Medulla oblongata (tissue), 1 donor: ENCODE results near the gene COX4I1.
"Not testable (repeated sequence)": the region's sequence is repeated elsewhere in the genome, so short reads cannot be mapped to it uniquely, and the experiment has no call there.

Experiments
- DNase-seq: peaks from one replicate; pipeline ENCODE4 v3.0.0-alpha.2; 2015; ENCODE audit errors: extremely low spot score

Gene COX4I1

DNA sequence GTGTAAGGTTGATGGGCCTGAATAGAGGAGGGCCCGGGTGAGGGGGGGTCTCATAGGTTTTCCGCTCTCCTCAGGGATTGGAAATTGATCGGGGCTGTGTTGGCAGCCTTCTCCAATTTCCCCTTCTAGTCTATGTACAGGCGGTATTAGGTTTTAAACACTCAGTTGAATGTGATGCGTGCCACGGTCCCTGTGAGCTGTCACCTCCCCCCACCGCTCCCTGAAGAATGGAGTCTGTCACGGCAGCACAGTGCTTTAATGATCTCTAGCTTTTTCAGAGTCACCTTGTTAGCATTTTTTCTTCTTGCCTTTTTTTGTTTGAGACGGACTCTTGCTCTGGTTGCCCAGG lies 800 bp downstream of the COX4I1 start:
- DNase-seq, result no peak

DNA sequence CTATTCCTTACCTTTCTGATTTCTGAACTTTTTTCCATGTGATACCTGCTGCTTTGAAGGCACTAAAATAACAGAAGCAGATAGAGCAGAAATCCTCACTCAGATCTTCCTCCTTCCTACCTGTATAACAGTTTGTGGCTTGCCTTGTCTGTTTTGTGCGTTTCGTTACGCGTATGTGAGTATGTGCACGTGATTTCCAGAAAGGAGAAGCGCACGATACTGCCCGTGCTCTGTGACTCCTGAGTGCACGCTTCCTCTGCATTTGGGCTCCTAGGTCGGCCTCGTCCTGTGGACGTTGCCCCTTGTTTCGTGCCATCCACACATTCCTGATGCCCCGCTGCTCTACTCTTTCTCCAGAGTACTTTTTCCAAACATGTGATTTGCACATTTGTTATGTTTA lies 4.1 kb downstream of the COX4I1 start:
- DNase-seq, result no peak

DNA sequence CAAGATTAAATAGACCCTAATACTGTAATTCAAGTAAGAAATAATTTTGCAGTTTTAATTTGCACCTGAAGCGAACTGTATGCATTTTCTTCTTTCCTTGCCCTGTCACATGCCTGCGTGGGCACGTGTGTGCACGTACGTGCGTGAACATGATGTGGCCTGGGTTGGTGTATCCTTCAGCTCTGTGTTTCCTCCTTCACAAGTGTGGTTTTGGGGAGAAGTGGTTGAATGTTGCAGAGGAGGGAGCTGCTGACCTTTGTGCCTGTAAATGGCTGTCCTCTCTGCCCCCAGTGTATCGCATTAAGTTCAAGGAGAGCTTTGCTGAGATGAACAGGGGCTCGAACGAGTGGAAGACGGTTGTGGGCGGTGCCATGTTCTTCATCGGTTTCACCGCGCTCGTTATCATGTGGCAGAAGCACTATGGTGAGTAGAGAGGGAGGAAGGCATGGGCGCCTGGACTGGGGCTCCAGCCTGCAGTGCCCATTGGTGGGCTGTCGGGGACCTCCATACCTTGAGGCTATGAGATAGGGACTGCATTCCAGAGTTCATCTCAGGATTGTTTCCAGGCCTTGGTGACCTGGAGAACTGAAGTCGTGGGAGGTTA lies 6.0 kb downstream of the COX4I1 start:
- no peak for DNase-seq

DNA sequence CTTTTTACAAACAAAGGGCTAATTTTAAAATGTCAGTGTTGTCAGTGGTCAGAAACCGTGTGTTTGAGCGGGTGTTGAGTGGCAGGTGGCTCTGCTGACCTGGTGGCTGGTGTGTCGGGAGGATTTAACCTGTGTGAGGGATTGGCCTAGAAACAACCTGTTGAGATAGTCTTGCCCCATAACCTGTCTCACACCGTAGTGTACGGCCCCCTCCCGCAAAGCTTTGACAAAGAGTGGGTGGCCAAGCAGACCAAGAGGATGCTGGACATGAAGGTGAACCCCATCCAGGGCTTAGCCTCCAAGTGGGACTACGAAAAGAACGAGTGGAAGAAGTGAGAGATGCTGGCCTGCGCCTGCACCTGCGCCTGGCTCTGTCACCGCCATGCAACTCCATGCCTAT lies 7.0 kb downstream of the COX4I1 start:
- no peak for DNase-seq

DNA sequence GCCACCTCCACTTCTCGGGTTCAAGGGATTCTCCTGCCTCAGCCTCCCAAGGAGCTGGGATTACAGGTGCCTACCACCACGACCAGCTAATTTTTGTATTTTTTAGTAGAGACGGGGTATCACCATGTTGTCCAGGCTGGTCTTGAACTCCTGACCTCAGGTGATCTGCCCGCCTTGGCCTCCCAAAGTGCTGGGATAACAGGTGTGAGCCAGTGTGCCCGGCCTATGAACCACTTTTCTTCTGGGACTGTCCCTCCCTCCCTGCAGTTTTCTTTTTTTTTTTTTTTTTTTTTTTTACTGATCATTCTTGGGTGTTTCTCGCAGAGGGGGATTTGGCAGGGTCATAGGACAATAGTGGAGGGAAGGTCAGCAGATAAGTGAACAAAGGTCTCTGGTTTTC lies 7.8 kb downstream of the COX4I1 start:
- not testable (repeated sequence) for DNase-seq

DNA sequence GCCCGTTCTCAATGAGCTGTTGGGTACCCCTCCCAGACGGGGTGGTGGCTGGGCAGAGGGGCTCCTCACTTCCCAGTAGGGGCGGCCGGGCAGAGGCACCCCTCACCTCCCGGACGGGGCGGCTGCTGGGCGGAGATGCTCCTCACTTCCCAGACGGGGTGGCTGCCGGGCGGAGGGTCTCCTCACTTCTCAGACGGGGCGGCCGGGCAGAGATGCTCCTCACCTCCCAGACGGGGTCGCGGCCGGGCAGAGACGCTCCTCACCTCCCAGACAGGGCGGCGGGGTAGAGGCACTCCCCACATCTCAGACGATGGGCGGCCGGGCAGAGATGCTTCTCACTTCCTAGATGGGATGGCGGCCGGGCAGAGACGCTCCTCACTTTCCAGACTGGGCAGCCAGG lies 8.6 kb downstream of the COX4I1 start:
- DNase-seq, result not testable (repeated sequence)

DNA sequence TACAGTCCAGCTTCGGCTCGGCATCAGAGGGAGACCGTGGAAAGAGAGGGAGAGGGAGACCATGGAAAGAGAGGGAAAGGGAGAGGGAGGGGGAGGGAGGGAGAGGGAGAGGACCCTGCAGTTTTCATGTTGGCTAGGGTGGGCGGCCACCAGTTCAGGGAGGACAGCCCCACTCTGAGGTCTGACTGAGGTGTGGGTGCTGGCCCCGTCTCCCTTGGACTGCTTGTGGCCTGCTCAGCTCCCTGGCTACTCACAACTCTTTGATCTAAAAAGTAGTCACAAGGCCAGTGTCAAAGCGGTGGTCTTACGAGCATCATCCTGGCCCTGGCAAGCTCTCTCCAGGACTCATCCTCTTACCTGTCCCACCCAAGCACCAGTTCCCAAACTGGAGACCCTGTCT lies 9.4 kb downstream of the COX4I1 start:
- no peak for DNase-seq

DNA sequence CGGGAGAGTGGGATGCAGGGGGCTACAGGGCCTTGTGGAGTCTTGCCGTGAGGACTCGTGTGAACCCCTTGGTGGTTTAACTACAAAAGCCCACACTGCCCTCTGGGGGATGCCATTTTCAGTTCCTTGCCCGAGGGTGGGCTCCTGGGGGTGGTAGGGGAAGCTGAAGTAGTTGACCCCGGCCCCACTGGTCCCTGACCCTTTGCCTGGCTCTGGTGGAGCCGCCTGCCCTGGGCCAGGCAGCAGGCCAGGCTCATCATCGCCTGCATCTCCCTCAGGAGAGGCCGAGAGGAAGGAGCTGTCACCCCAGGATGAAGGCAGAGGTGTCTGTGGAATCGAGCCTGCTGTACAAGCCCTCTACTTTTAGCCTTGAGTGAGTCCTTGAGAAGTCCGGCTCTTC lies 10.2 kb downstream of the COX4I1 start:
- DNase-seq, result no peak

DNA sequence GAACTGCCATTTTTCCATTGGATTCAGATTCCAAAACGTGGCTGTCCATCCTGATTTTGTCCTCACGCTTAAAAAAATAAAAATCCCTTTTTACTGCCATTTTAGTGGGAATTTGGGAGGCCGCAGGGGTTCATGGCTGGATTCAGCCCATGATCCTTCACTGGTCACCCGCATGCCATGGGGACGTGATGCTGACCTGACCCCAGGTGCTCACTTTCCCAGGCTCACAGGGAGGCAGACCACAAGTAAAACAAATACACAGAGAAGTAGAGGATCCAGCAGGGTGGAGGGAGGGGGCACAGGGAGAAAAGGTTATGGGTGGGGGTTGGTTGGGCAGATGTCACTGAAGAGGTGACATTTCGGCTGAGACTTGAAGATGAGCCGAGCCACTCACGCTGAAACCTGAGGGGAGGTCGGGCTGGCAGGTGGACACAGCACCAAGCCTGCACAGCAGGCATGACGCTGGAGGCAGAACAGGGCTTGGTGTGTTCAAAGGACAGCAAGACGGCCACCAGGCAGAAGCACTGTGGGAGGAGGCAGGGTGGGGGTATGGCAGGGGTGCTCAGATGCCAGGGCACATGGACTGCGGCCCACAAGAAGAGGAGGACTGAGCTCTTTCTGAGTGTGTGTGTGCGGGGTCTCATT lies 10.7 kb downstream of the COX4I1 start:
- DNase-seq, result no peak

DNA sequence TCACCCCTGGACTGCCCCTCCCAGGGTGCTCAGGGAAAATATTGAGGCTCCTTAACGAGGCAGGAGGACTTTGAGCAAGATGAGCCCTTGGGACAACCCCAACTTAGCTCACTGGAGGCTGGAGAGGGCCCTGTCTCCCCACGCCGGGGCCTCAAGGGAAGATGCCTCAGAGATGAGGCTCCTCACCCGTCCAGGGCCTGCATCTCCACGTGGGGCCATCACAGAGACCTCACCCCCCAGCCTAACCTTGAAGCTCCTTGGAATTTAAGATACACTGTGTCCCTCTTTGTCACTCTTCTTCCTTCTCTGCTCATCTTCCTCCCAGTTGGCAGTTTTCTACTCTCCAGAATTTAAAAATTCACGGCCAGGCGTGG lies 11.2 kb downstream of the COX4I1 start:
- DNase-seq, result no peak

DNA sequence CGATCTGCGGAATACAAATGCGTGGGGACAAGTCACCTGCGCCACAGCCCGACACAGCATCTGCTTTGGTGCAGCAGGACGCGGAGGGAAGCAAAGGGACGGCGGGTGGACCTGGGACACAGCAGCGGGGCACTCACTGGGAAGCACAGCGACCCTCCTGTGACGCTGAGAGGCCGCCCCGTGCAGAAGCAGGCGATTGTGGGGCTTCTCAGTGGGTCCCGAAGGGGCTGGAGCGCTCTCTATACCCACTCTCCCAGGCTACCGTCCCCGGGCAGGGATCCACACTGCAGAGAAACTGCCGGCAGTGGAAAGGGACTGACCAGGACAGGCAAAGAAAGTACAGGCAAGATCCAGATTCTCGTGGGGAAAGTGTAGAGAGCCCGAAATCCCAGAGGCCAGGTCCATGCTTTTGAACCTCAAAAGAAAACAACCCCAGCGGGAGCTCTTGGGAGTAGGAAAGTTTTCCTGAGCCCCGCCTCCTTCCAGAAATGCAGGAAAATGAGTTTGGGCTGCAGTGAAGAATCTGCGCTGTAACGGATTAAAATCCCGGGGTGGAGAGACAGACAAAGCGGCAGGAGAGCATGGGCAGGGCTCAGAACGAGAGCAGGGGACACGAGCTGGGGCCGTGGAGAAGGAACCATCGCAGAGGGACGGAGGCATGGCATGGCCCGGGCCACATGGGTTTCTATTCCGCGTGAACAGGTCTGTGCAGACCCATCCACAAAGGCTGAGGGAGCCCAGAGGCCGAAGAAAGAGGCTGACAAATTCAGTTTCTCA lies 12.7 kb downstream of the COX4I1 start:
- DNase-seq, result no peak

DNA sequence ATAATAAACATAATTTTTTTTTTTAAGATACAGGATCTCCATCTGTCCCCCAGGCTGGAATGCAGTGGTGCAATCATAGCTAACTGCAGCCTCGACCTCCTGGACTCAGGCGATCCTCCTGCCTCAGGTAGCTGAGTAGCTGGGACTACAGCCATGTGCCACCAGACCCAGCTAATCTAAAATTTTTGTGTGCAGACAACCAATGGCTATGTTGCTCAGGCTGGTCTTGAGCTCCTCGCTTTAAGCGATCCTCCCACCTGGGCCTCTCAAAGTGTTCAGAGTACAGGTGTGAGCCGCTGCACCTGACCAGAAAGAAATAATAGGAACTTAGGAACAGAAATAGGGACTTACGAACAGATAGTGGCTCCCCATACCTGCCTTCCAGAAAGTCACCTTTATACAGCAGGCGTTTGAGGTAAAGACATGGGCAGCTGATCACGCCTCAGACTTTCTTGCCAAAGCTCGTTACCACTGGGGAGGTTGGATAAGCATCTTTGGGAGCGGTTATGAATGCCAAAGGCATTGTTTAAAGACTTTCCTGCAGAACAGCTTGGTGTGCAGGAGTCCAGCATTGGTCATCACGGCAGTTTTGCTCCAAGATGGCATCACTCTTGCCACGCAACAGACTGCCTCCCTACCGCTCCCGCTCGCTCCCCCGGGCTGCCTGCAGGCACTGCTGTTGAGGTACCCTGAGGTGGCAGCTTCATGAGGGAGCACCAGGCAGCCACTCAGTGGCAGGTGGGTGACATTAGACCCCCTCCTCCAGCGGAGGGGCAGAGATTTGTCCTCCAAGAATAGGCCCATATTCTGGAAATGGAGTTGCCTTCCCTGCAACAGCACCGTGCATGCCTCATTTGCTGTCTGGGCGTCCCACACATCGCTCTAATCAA lies 13.6 kb downstream of the COX4I1 start:
- DNase-seq, result no peak

DNA sequence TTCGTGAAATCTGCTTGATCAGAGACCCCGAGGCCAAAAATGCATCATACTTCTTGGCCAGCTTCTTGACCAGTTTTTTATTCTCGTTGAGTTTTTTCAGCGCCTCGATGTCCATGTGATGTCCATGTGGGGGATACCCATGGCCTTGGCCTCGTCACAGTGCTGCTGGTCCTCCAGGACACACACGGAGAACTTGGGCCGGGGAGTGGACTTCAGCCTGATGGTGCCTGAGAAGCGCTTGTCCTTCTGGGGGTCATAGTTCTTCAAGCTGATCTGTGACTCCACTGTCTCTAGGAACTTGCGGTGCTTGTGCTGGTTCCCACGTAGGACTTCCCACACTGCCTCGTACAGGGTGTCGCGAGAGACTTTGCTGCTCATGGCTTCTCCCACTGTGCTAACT lies 16.7 kb downstream of the COX4I1 start:
- no peak for DNase-seq

DNA sequence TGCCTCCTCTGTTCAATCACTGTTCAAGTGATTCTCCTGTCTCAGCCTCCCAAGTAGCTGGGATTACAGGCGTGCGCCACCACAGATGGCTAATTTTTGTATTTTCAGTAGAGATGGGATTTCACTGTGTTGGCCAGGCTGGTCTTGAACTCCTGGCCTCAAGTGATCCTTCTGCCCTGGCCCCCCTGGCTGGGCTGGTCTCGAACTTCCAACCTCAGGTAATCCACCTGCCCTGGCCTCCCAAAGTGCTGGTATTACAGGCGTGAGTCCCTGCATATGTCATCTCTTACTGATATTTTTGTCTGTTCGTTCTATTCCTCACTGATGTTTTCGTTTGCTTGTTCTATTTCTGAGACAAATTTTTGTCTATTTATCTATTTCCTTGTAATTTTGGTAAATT lies 17.7 kb downstream of the COX4I1 start:
- not testable (repeated sequence) for DNase-seq

DNA sequence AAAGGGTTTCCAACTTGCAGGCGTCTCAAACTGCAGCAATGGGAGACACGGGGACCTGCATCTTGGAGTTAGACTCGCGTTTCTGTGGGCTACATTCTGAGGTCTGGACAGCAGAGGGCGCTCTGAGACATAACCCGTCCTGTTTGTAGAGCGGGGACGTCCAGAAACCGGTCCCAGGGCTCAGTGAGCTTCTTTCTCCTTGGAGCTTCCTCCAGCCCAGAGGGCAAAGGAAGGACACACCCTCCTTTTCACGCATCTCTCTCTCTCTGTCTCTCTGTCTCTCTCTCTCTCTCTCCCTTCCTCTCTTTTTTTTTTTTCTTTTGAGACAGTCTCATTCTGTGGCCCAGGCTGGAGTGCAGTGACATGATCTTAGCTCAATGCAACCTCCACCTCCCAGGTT lies 19.8 kb downstream of the COX4I1 start:
- DNase-seq, result peak; percentile 81

DNA sequence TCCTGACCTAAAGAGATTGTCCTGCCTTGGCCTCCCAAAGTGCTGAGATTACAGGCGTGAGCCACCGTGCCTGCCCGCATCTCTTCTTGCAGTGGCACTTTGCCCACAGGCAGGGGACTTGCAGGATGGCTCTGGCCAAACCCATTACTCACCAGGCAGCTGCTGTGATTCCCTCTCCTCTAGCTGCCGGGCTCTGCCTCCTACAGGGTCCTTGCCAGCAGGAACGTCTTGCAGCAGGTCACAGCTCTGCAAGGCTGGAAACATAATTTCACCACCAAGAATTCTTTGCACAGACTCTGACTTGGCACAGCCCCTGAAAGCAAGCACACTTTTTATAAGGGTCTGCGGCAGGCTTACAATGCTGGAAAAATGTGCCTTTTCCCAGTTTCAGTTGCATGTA lies 20.3 kb downstream of the COX4I1 start:
- DNase-seq, result no peak

DNA sequence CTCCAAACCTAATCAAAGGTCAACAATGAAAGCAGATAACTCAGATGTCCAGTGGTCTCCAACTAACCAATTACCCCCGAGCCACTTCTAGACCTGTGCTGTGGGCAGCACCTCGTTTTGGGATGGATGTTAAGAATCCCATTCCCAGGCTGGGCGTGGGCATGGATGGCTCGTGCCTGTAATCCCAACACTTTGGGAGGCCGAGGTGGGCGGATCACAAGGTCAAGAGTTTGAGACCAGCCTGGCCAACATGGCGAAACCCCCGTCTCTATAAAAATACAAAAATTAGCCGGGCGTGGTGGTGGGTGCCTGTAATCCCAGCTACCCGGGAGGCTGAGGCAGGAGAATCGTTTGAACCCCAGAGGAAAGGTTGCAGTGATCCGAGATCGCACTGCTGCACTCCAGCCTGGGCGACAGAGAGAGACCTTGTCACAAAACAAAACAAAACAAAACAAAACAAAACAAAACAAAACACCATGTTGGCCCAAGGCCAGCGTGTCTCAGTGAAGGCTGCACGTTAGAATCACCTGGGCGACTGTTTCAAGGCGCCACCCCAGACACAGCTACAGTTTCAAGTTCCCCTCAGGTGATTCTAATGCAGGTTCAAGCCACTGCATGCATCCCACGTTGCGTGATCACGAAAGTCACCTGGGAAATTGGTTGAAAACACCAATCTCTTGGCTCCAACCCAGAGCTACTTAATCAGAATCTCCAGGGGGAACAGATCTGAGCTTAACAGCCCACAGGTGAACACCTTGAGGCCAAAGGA lies 21.3 kb downstream of the COX4I1 start:
- no peak for DNase-seq

DNA sequence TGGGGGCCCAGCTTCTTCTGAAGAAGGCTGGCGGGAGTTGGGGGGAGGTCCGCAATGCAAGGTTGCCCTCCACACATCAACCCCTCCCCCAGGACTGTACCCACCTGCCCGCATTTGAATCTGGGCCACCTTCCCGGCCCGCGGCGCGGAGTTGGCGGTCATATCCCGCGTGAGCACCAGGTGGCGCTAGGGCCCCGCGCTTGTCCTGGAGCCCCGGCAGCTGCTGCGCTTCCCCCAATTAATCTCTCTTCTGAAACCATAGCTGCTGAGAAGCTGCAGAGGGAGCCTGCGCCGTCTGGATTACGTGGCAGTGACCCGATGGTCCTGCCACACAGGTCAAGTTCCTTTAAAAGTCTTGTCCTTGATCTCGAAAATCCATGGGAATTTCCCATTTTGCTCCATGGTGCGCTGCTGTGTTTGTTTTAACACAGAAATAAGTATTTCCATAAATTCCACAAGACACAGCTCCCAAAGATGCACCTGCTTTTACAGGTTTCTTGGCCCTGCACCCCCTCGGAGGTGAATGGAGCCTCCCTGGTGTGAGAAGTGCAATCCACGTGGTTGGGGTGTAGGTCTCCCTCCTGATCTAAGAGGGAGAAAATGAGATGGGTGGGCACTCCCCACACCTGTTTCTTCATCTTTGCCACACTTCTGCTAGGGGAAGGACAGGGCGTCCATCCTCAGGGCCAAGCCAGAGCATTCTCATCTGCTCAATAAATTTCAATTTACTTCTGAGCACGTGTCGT lies 22.1 kb downstream of the COX4I1 start:
- peak; percentile 80 for DNase-seq

DNA sequence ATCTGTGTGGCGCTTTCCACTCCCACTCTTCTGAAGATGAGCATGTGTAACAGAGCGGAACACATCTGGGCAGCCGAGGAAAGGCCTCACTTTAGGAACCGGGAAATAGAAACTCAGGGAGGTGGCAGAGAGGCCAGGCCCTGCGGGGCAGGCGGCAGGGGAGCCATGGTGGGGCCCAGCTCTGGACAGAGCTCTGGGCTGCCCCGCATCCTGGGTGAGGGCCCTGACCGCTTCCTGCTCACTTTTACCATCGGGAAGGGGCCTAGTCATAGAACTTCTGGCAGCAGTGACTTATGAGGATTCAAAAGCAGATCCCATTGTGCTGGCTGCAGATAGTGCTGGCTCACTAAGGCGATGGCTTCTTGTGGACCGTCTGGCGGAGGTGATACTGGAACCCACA lies 22.6 kb downstream of the COX4I1 start:
- no peak for DNase-seq

DNA sequence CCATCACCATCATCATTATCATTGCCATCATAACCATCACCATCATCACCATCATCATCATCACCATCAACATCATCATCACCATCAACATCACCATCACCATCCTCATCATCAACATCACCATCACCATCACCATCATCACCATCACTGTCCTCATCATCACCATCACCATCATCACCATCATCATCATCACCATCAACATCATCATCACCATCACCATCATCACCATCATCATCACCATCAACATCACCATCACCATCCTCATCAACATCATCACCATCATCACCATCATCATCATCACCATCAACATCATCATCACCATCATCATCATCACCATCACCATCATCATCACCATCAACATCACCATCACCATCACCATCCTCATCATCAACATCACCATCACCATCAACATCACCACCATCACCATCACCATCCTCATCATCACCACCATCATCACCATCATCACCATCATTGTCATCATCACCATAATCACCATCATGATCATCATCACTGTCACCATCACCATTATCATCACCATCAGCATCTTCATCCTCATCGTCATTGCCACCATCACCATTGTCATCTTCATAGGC lies 23.9 kb downstream of the COX4I1 start:
- no peak for DNase-seq
